ENCODE measurements around the gene CHAF1B. TPM values are rescaled to one million over a fixed set of nuclear protein-coding genes. Genes with fewer than 3 reads are reported as not detected.
"Not testable (repeated sequence)": the region's sequence is repeated elsewhere in the genome, so short reads cannot be mapped to it uniquely, and the experiment has no call there.

CHAF1B gene
- total RNA-seq, 2 experiments from 2014 or later, result 9.9 to 24.0 TPM

GRCh38 chr21:36386031-36386642 lies 945 bp downstream of the CHAF1B start:
- no peak for DNase-seq (ENCODE audit: low spot score)

GRCh38 chr21:36388096-36388495 lies 2.9 kb downstream of the CHAF1B start:
- no peaks in the 10 kb centered on the region for H3K9me2 ChIP-seq (ENCODE audit: insufficient read depth, low read length)
- no peak overlapping the region for H3K4me2 ChIP-seq (ENCODE audit: low read length)
- DNase-seq (ENCODE audit: low spot score), result no peak
- POLR2A ChIA-PET, result interaction anchor here (0.6 to 0.7 kb wide), 3 partner anchors 17 to 734 kb away, joined by 3 to 4 read pairs (median 3); no protein-coding TSS in a partner anchor
- H3K27ac ChIP-seq (ENCODE audit: low read depth, low read length, poor library complexity, severe bottlenecking), result no peak overlapping the region
- H3K4me1 ChIP-seq (ENCODE audit: insufficient read depth, low read length, poor library complexity, severe bottlenecking), result peaks cover 8% of the 10 kb centered on the region
- CTCF ChIA-PET (ENCODE audit: unreplicated experiment), result no interaction called here
- no peaks in the 10 kb centered on the region for H3K9me3 ChIP-seq (ENCODE audit: low read length)
- H2AFZ ChIP-seq (ENCODE audit: low read length), result no peak overlapping the region
- no TSS peak for BruUV-seq (replicated peaks)
- H3K36me3 ChIP-seq (ENCODE audit: insufficient read depth, low read length), result peaks cover 45% of the 10 kb centered on the region
- no peak overlapping the region for H3K4me3 ChIP-seq (ENCODE audit: low read depth, low read length, poor library complexity, severe bottlenecking)
- TF ChIP-seq CTCF (conservative IDR thresholded peaks at IDR 0.05; ENCODE audit: low read length), result no peak
- H3K79me2 ChIP-seq (ENCODE audit: insufficient read depth, low read depth, low read length), result no peaks in the 10 kb centered on the region
- intact Hi-C loops (cut with micrococcal nuclease; ENCODE audit: unreplicated experiment), result loop anchor here (5.0 kb wide), 1 partner anchor 246 kb away; no protein-coding TSS in a partner anchor
- H4K20me1 ChIP-seq (ENCODE audit: insufficient read depth, low read length), result no peaks in the 10 kb centered on the region

More at GRCh38 chr21:36386031-36386642, 945 bp downstream of the CHAF1B start:
- BruUV-seq (replicated peaks), result no TSS peak
- Histone ChIP-seq H2AFZ (ENCODE audit: low read length) (peak overlapping the region; percentile 83; the same call in 1 of the 2 replicates), H3K79me2 (ENCODE audit: insufficient read depth, low read depth, low read length) (no peaks in the 10 kb centered on the region), H3K4me1 (ENCODE audit: insufficient read depth, low read length, poor library complexity, severe bottlenecking) (peaks cover 8% of the 10 kb centered on the region), H3K9me3 (ENCODE audit: low read length) (no peaks in the 10 kb centered on the region), H3K9me2 (ENCODE audit: insufficient read depth, low read length) (no peaks in the 10 kb centered on the region), H3K27ac (ENCODE audit: low read depth, low read length, poor library complexity, severe bottlenecking) (peak overlapping the region; percentile 23), H3K4me3 (ENCODE audit: low read depth, low read length, poor library complexity, severe bottlenecking) (peak overlapping the region; percentile 84), H3K4me2 (ENCODE audit: low read length) (peak overlapping the region; percentile 90), H3K36me3 (ENCODE audit: insufficient read depth, low read length) (peaks cover 35% of the 10 kb centered on the region), H4K20me1 (ENCODE audit: insufficient read depth, low read length) (no peaks in the 10 kb centered on the region)
- intact Hi-C loops (cut with micrococcal nuclease; ENCODE audit: unreplicated experiment), result loop anchor here (5.0 kb wide), 1 partner anchor 244 kb away; no protein-coding TSS in a partner anchor
- POLR2A ChIA-PET, result interaction anchor here (0.6 kb wide), 2 partner anchors 36 to 331 kb away, joined by 3 to 7 read pairs; no protein-coding TSS in a partner anchor
- CTCF ChIA-PET (ENCODE audit: unreplicated experiment), result no interaction called here
- TF ChIP-seq CTCF (conservative IDR thresholded peaks at IDR 0.05; ENCODE audit: low read length) (no peak), EZH2phosphoT487 (IDR thresholded peaks at IDR 0.05; ENCODE audit: borderline replicate concordance, low read depth, low read length) (no peak)

GRCh38 chr21:36388835-36389234 lies 3.6 kb downstream of the CHAF1B start:
- no peak for TF ChIP-seq EZH2phosphoT487 (IDR thresholded peaks at IDR 0.05; ENCODE audit: borderline replicate concordance, low read depth, low read length)
- TF ChIP-seq CTCF (conservative IDR thresholded peaks at IDR 0.05; ENCODE audit: low read length), result no peak
- CTCF ChIA-PET (ENCODE audit: unreplicated experiment), result no interaction called here
- BruUV-seq (replicated peaks), result no TSS peak
- no peak overlapping the region for H2AFZ ChIP-seq (ENCODE audit: low read length)
- no peaks in the 10 kb centered on the region for H3K9me3 ChIP-seq (ENCODE audit: low read length)
- H3K4me2 ChIP-seq (ENCODE audit: low read length), result no peak overlapping the region
- no peak overlapping the region for H3K27ac ChIP-seq (ENCODE audit: low read depth, low read length, poor library complexity, severe bottlenecking)
- peaks cover 8% of the 10 kb centered on the region for H3K4me1 ChIP-seq (ENCODE audit: insufficient read depth, low read length, poor library complexity, severe bottlenecking)
- no peak for DNase-seq (ENCODE audit: low spot score)
- intact Hi-C loops (cut with micrococcal nuclease; ENCODE audit: unreplicated experiment), result loop anchor here (5.0 kb wide), 1 partner anchor 247 kb away; no protein-coding TSS in a partner anchor
- no peak overlapping the region for H3K4me3 ChIP-seq (ENCODE audit: low read depth, low read length, poor library complexity, severe bottlenecking)
- POLR2A ChIA-PET, result interaction anchor here (0.7 kb wide), 1 partner anchor 734 kb away, joined by 3 read pairs; no protein-coding TSS in a partner anchor
- H3K9me2 ChIP-seq (ENCODE audit: insufficient read depth, low read length), result no peaks in the 10 kb centered on the region
- peaks cover 51% of the 10 kb centered on the region for H3K36me3 ChIP-seq (ENCODE audit: insufficient read depth, low read length)
- no peaks in the 10 kb centered on the region for H3K79me2 ChIP-seq (ENCODE audit: insufficient read depth, low read depth, low read length)
- no peaks in the 10 kb centered on the region for H4K20me1 ChIP-seq (ENCODE audit: insufficient read depth, low read length)

- H3K4me2 ChIP-seq (ENCODE audit: low read length); H3K4me3 ChIP-seq (ENCODE audit: low read depth, low read length, poor library complexity, severe bottlenecking); DNase-seq (ENCODE audit: low spot score); H4K20me1 ChIP-seq (ENCODE audit: insufficient read depth, low read length); H3K79me2 ChIP-seq (ENCODE audit: insufficient read depth, low read depth, low read length); H3K27ac ChIP-seq (ENCODE audit: low read depth, low read length, poor library complexity, severe bottlenecking); H3K4me1 ChIP-seq (ENCODE audit: insufficient read depth, low read length, poor library complexity, severe bottlenecking); BruUV-seq (replicated peaks); intact Hi-C loops (cut with micrococcal nuclease; ENCODE audit: unreplicated experiment); H3K9me3 ChIP-seq (ENCODE audit: low read length); H3K9me2 ChIP-seq (ENCODE audit: insufficient read depth, low read length); H2AFZ ChIP-seq (ENCODE audit: low read length); CTCF ChIA-PET (ENCODE audit: unreplicated experiment); POLR2A ChIA-PET: not testable (repeated sequence)
- H3K36me3 ChIP-seq (ENCODE audit: insufficient read depth, low read length), result peaks cover 71% of the 10 kb centered on the region
Observed at GRCh38 chr21:36391649-36392048, 6.5 kb downstream of the CHAF1B start.
